ENCODE results near the gene ZNF444.
"Not testable (repeated sequence)": the region's sequence is repeated elsewhere in the genome, so short reads cannot be mapped to it uniquely, and the experiment has no call there.

Gene ZNF444

DNA sequence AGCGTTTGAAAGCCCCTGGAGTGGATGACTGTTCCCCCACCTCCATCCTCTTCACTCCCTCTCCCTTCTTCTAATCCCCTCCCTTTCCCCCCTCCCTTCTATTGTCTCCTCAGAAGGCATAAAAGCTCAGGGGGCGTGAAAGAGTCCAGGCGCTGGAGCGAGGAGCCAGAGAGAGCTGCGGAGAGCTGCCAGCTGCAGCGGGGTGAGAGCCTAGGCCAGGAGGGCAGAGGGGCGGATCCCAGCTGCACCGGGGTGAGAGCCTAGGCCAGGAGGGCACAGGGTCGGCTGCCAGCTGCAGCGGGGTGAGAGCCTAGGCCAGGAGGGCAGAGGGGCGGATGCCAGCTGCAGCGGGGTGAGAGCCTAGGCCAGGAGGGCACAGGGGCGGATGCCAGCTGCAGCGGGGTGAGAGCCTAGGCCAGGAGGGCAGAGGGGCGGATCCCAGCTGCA lies 34.8 kb downstream of the ZNF444 start, which contains the start of gene GALP:
TSS of gene GALP (plus strand) at position 148 of the 447 bp plus-strand sequence. CDS start 1,101 bp downstream, outside the sequence.
- in situ Hi-C loops (cut with MboI; ENCODE audit: low sequenced_read_pairs) = loop anchor here (10.0 kb wide), 1 partner anchor 101 kb away; no protein-coding TSS in a partner anchor

DNA sequence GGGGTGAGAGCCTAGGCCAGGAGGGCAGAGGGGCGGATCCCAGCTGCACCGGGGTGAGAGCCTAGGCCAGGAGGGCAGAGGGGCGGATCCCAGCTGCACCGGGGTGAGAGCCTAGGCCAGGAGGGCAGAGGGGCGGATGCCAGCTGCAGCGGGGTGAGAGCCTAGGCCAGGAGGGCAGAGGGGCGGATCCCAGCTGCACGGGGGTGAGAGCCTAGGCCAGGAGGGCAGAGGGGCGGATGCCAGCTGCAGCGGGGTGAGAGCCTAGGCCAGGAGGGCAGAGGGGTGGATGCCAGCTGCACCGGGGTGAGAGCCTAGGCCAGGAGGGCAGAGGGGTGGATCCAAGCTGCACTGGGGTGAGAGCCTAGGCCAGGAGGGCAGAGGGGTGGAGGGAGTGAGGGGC lies 35.2 kb downstream of the ZNF444 start:
- in situ Hi-C loops (cut with MboI; ENCODE audit: low sequenced_read_pairs) = loop anchor here (10.0 kb wide), 1 partner anchor 102 kb away; no protein-coding TSS in a partner anchor

DNA sequence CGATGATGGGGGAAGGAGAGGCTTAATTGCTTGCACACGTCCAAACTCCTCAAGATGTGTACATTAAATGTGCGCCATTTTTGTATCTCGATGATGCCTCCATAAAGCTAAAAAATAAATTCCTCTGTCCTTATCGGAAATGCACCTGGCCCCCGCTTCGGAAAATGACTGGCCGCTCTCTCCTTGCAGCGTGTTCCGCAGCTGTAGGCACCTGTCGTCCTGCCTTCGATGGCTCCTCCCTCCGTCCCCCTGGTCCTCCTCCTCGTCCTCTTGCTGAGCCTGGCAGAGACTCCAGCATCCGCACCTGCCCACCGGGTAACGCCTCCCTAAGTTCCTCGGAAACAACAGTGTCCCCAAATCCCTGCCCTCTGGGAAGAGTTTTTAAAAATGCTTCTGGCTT lies 35.8 kb downstream of the ZNF444 start:
- in situ Hi-C loops (cut with MboI; ENCODE audit: low sequenced_read_pairs) = loop anchor here (10.0 kb wide), 1 partner anchor 102 kb away; no protein-coding TSS in a partner anchor

DNA sequence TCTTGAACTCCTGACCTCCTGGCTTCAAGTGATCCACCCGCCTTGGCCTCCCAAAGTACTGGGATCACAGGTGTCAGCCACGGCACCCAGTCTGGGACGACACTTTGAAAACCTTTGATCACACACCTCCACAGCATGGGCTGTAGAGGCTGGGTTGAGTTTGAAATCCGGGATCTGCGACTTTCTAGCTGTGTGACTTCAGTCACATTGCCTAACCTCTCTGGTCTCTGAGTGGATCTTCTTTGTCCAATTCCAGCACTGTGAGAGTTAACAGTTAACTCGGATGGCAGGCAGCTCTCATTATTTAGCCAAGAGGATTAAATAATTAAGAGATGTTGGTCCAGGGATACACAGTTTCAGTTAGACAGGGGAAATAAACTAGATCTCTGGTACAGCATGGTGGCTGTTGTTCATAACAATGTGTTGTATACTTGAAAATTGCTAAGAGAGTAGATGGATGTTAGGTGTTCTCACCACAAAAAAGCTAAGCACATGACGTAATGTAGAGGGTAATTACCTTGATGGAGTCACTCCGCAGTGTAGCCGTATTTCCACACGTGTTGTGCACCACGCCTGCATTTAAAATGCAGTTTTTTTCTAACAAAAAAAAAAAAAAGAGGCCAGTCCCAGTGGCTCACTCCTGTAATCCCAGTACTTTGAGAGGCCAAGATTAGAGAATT lies 36.6 kb downstream of the ZNF444 start:
- in situ Hi-C loops (cut with MboI; ENCODE audit: low sequenced_read_pairs) = loop anchor here (10.0 kb wide), 1 partner anchor 103 kb away; no protein-coding TSS in a partner anchor

GRCh38 chr19:56189785-56190184 lies 48.7 kb downstream of the ZNF444 start:
- in situ Hi-C loops (cut with MboI; ENCODE audit: low sequenced_read_pairs) = no loop called here

- in situ Hi-C loops (cut with MboI; ENCODE audit: low sequenced_read_pairs) = no loop called here
Measured at GRCh38 chr19:56191115-56191514, 50.0 kb downstream of the ZNF444 start.

GRCh38 chr19:56191711-56192110 lies 50.6 kb downstream of the ZNF444 start:
- in situ Hi-C loops (cut with MboI; ENCODE audit: low sequenced_read_pairs) = no loop called here

DNA sequence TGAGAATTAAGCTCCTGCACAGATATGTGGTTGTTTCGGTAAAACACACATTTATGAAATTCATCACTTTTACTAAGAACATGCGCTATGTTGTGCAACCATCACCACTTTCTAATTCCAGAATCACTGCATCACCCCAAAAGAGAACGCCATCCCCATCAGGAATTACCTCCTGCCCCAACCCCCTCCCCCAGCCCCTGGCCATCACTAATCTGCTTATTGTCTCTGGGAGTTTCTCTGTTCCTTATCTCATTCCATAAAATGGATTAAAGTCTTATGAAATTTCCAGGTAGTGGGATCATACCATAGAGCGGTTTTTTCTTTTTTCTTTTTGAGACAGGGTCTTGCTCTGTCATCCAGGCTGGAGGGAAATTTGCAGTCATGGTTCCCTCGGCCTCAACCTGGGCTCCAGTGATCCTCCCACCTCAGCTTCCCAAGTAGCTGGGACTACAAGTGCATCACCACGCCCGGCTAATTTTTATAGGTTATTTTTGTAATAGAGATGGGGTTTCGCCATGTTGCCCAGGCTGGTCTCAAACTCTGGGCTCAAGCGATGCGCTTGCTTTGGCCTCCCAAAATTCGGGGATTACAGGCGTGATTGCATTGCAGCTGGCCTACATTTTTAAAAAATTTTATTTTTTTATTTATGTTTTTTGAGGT lies 53.0 kb downstream of the ZNF444 start:
- in situ Hi-C loops (cut with MboI; ENCODE audit: low sequenced_read_pairs) = no loop called here

DNA sequence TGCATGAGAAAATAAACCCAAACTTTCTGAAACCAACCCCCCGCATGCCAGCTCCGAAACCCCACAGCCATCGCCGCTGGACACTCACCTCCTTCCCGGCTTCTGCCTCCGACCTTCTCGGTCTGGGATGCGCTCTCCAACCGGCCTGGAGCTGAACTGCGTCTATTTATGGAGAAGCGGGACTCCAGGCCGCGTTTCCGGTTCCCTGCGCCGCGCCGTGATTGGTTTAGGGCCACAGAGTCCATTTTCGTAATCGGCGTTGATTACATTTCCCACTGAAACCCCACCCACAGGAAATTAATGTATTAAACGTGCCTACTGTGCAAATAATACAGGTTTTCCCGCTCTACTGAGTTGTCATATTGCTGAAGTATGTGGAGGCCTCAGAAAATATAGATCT lies 56.6 kb downstream of the ZNF444 start, which contains the start of gene ZSCAN5B:
TSS of gene ZSCAN5B (minus strand) at position 138 of the 400 bp plus-strand sequence. CDS start 4,731 bp downstream, outside the sequence.
- in situ Hi-C loops (cut with MboI; ENCODE audit: low sequenced_read_pairs) = not testable (repeated sequence)

- in situ Hi-C loops (cut with MboI; ENCODE audit: low sequenced_read_pairs) = no loop called here
Measured at GRCh38 chr19:56199687-56200086, 58.6 kb downstream of the ZNF444 start.

DNA sequence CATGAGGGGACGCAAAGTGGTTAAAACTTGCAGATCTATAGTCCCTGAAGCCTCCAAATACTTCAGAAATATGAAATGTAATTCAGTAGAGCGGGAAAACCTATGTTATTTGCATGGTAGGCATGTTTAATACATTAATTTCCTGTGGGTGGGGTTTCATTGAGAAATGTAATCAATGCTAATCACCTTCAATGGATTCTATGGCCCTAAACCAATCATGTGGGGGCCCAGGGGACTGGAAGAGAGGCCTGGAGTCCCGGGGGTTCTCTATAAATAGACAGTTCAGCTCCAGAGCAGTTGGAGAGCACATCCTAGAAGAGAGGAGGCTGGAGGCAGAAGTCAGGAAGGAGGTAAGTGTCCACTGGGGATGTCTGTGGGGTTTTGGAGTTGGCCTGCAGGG lies 60.9 kb downstream of the ZNF444 start, which contains the start of gene ZSCAN5C:
TSS of gene ZSCAN5C (plus strand) at position 301 of the 400 bp plus-strand sequence. CDS start 3,641 bp downstream, outside the sequence.
- in situ Hi-C loops (cut with MboI; ENCODE audit: low sequenced_read_pairs) = no loop called here

DNA sequence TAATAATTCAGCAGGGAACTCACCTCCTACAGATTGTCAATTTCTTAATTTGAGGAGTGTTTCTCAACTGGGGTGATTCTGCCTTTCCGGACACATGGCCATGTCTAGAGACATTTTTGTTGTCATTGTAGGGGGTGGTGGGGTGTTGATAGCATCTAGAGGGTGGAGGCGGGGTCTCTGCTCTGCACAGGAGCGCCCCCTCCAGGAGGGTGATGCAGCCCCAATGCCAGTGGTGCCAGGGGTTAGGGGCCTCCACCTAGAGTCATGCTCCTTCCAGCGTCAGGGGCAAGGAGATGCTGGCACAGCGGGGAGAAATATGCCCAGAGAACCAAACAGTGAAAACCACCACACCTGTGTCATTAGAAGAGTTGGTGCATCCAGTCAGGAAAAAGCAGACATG lies 66.5 kb downstream of the ZNF444 start:
- in situ Hi-C loops (cut with MboI; ENCODE audit: low sequenced_read_pairs) = not testable (repeated sequence)

GRCh38 chr19:56209091-56209490 lies 68.0 kb downstream of the ZNF444 start:
- in situ Hi-C loops (cut with MboI; ENCODE audit: low sequenced_read_pairs) = no loop called here

DNA sequence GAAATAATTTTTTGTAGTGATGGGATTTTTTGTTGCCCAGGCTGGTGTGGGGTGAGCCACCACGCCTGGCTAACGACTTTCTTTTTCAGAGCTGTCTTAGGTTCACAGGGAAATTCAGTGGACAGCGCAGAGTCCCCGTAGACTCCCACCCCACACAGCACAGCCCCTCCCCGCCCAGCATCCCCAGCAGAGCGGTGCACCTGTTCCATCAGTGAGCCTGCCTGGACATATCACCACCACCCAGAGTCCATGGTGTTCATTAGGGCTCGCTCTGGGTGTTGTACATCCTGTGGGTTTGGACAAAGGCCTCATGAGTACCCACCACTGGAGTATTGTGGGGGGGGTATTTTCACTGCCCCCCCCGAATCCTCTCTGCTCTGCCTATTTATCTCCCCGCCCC lies 68.9 kb downstream of the ZNF444 start:
- in situ Hi-C loops (cut with MboI; ENCODE audit: low sequenced_read_pairs) = not testable (repeated sequence)

All from HL-60/S4 treated with retinoic acid at 250 ng/mL for 4 days and 3 days (cell line).